Measurements from ENCODE around the gene CCDC141.

Gene CCDC141

GRCh38 chr2:178909507-178909906 lies 140.4 kb downstream of the CCDC141 start:
- no peak for DNase-seq

- no peak for DNase-seq
Observed at GRCh38 chr2:178908810-178909209, 141.1 kb downstream of the CCDC141 start.

- no peak for DNase-seq
Observed at GRCh38 chr2:178905261-178905660, 144.7 kb downstream of the CCDC141 start.

GRCh38 chr2:178899656-178900055 lies 150.3 kb downstream of the CCDC141 start:
- no peak for DNase-seq

- no peak for DNase-seq
Observed at GRCh38 chr2:178895872-178896271, 154.1 kb downstream of the CCDC141 start.

GRCh38 chr2:178895171-178895570 lies 154.8 kb downstream of the CCDC141 start:
- DNase-seq: no peak

- no peak for DNase-seq
Observed at GRCh38 chr2:178892751-178893625, 156.9 kb downstream of the CCDC141 start.

GRCh38 chr2:178891959-178892485 lies 157.9 kb downstream of the CCDC141 start:
- no peak for DNase-seq

- DNase-seq: peak; percentile 15 to 52
Observed at GRCh38 chr2:178891265-178891958, 158.5 kb downstream of the CCDC141 start.

- no peak for DNase-seq
Observed at GRCh38 chr2:178886006-178886405, 163.9 kb downstream of the CCDC141 start.

GRCh38 chr2:178884440-178884839 lies 165.5 kb downstream of the CCDC141 start:
- no peak for DNase-seq

- DNase-seq: no peak
Observed at GRCh38 chr2:178882666-178883440, 167.1 kb downstream of the CCDC141 start.

GRCh38 chr2:178881075-178881474 lies 168.9 kb downstream of the CCDC141 start:
- DNase-seq: no peak

- DNase-seq: no peak
Observed at GRCh38 chr2:178880257-178880656, 169.7 kb downstream of the CCDC141 start.

GRCh38 chr2:178877874-178878273 lies 172.1 kb downstream of the CCDC141 start:
- DNase-seq: no peak

- no peak for DNase-seq
Observed at GRCh38 chr2:178874529-178875240, 175.3 kb downstream of the CCDC141 start.

GRCh38 chr2:178873912-178874311 lies 176.0 kb downstream of the CCDC141 start:
- no peak for DNase-seq

- no peak for DNase-seq
Observed at GRCh38 chr2:178871536-178871935, 178.4 kb downstream of the CCDC141 start.

- no peak for DNase-seq
Observed at GRCh38 chr2:178870703-178871102, 179.2 kb downstream of the CCDC141 start.

- DNase-seq: no peak
Observed at GRCh38 chr2:178865999-178866398, 183.9 kb downstream of the CCDC141 start.

GRCh38 chr2:178865146-178865936 lies 184.6 kb downstream of the CCDC141 start:
- no peak for DNase-seq
